ENCODE data around the gene GDPGP1. TPM values are rescaled to one million over a fixed set of nuclear protein-coding genes. Genes with fewer than 3 reads are reported as not detected.

GDPGP1 gene
- total RNA-seq, 4 donors from 2014 or later = 2.2 to 3.6 (median 2.9) TPM

DNA sequence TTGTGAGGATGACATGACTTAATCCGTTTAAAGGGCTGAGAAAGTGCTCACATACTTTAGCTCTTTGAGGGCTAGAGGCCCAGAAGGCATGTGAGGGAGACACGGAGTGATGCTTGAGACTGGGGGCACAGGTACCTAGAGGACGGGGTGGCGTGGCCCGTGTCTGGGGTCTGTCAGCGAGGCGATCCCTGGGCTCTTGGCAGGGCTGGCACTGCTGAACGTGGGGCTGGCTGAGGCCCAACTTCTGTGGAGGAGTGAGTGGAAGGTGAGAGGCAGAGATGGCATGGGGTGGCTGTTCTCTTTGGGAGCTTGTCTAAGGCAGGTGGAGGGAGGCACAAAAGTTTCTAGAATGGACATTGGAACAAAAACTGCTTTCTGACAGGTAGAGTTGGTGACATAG, 23.4 kb upstream of the GDPGP1 start:
- Histone ChIP-seq H3K36me3 (peaks cover 6% of the 10 kb centered on the region), H3K4me3 (no peak overlapping the region), H3K4me1 (peaks cover 61% of the 10 kb centered on the region), H3K9me3 (no peaks in the 10 kb centered on the region), H3K27ac (peak overlapping the region; percentile 86), H3K27me3 (no peaks in the 10 kb centered on the region)
- 70% methylated on average over 8 of the region's 8 CpGs for WGBS
- no peak for DNase-seq (ENCODE audit: low spot score in 2 of 2)
- TF ChIP-seq POLR2AphosphoS5 (IDR thresholded peaks at IDR 0.05) (no peak), EP300 (IDR thresholded peaks at IDR 0.05) (no peak), POLR2A (IDR thresholded peaks at IDR 0.05) (no peak)
- TF ChIP-seq, protein P1, sequence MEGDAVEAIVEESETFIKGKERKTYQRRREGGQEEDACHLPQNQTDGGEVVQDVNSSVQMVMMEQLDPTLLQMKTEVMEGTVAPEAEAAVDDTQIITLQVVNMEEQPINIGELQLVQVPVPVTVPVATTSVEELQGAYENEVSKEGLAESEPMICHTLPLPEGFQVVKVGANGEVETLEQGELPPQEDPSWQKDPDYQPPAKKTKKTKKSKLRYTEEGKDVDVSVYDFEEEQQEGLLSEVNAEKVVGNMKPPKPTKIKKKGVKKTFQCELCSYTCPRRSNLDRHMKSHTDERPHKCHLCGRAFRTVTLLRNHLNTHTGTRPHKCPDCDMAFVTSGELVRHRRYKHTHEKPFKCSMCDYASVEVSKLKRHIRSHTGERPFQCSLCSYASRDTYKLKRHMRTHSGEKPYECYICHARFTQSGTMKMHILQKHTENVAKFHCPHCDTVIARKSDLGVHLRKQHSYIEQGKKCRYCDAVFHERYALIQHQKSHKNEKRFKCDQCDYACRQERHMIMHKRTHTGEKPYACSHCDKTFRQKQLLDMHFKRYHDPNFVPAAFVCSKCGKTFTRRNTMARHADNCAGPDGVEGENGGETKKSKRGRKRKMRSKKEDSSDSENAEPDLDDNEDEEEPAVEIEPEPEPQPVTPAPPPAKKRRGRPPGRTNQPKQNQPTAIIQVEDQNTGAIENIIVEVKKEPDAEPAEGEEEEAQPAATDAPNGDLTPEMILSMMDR (IDR thresholded peaks at IDR 0.05) = no peak

DNA sequence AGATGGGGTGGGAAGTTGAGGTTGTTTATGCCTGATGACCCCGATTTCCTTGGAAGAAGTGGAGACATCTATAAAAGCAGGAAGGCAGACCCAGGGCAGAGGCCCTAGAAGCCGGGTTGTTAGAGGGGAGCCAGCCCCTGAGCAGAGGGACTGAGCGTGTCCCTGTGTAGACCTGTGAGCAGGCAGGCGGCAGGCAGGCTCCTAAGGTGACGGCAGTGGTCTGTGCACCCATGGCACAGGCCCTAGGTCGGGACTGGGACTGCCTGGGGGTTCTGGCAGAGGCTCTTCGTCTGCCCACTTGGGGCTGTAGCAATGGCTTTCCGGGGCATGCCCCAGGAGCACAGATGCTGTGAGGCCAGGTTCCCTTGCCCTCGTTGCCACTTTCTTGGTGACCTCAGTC, 23.0 kb upstream of the GDPGP1 start:
- H3K4me3 ChIP-seq = no peak overlapping the region
- no peak for TF ChIP-seq POLR2AphosphoS5 (IDR thresholded peaks at IDR 0.05)
- TF ChIP-seq EP300 (IDR thresholded peaks at IDR 0.05) = no peak
- TF ChIP-seq POLR2A (IDR thresholded peaks at IDR 0.05) = no peak
- TF ChIP-seq, protein P1 (IDR thresholded peaks at IDR 0.05) = no peak
- H3K9me3 ChIP-seq = no peaks in the 10 kb centered on the region
- WGBS = 79% methylated on average over 3 of the region's 9 CpGs
- peak overlapping the region; percentile 86 for H3K27ac ChIP-seq
- H3K27me3 ChIP-seq = no peaks in the 10 kb centered on the region
- DNase-seq (ENCODE audit: low spot score in 2 of 2) = no peak
- peaks cover 6% of the 10 kb centered on the region for H3K36me3 ChIP-seq
- peaks cover 57% of the 10 kb centered on the region for H3K4me1 ChIP-seq

DNA sequence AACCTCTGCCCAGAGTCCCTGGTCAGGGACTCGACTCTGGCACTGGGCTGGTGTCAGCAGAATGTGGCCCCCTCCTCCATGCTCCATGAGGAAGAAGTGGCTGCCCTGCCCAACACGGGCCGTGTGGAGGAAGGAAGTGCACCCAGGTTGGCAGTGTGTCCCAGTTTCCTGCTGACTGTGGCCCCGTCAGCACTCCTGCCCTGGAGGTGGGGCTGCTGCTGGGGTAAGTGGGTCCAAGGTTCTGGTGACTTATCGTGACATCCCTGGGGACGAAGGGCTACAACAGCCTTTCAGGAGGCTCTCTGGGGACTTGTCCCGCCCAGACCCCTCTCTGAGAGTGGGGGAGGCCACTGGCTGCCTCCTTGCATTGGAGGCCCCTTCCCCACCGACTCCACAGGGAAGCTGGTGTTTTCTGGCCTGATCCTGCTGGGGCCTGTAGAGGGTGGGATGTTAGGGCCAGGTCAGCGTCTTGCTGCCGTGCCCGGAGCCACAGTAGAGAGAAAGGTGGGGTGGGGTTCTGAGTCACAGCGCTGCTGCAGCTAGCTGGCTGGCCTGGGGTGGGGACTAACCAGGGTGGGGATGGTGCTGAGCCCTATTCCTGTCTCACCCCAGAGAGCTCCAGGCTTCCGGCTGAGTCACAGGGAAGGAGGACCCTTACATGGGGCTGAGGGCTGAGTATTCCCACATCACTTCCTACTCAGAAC, 22.4 kb upstream of the GDPGP1 start:
- H3K9me3 ChIP-seq = no peaks in the 10 kb centered on the region
- H3K27ac ChIP-seq = peak overlapping the region; percentile 86
- DNase-seq (ENCODE audit: low spot score in 2 of 2) = no peak
- H3K4me3 ChIP-seq = no peak overlapping the region
- TF ChIP-seq EP300 (IDR thresholded peaks at IDR 0.05) = no peak
- TF ChIP-seq, protein P1 (IDR thresholded peaks at IDR 0.05) = no peak
- no peak for TF ChIP-seq POLR2A (IDR thresholded peaks at IDR 0.05)
- TF ChIP-seq POLR2AphosphoS5 (IDR thresholded peaks at IDR 0.05) = no peak
- H3K4me1 ChIP-seq = peaks cover 51% of the 10 kb centered on the region
- H3K27me3 ChIP-seq = no peaks in the 10 kb centered on the region
- no peaks in the 10 kb centered on the region for H3K36me3 ChIP-seq
- no CpG with 5 or more reads among the region's 13 CpGs for WGBS

DNA sequence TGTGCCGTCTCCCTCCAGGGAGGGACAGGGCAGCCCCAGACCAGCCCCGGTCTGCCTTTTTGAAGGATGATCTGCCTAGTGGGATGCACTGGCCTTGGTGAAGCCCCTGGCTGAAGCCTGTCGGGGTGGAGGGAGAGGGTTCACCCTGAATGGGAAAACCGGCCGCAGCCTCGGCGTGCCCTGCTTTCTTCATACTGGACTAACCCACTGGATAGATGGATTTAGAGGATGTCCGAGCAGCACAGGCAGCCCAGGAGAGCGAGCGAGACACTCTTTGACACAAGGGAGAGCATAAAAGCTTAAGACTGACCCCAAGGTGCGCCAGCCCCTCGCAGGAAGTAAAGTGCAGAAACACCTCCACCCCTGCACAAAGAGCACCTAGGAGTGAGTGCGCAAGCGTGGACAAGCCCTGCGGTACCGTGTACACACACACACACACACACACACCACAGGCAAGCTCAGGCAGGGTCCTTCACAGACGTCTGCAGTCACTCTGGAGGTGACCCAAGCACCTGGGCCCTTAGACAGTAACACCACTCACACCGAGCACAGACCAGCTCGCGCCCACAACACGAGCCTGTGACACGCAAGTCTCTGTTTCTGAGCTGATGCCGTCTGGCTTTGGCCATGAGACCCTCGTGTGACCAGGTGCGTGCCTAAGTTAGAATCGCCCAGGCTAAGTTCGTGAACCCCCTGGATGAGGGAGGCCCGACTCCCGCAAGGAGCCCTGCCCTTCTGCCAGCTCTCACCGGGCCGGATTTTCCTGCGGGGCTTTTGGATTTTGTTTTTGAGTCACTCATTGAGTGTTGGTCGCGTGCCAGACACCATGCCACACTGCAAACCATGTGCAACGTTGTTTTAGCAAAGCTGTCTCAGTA, 21.5 kb upstream of the GDPGP1 start:
- Histone ChIP-seq H3K36me3 (peaks cover 2% of the 10 kb centered on the region), H3K4me3 (no peak overlapping the region), H3K9me3 (no peaks in the 10 kb centered on the region), H3K27me3 (no peaks in the 10 kb centered on the region), H3K4me1 (peaks cover 51% of the 10 kb centered on the region), H3K27ac (peak overlapping the region; percentile 86)
- no peak for DNase-seq (ENCODE audit: low spot score in 2 of 2)
- no peak for TF ChIP-seq EP300 (IDR thresholded peaks at IDR 0.05)
- no peak for TF ChIP-seq POLR2A (IDR thresholded peaks at IDR 0.05)
- no peak for TF ChIP-seq POLR2AphosphoS5 (IDR thresholded peaks at IDR 0.05)
- TF ChIP-seq, protein P1 (IDR thresholded peaks at IDR 0.05) = no peak
- 62% methylated on average over 28 of the region's 35 CpGs for WGBS
